Activated CD8-positive, alpha-beta memory T cell treated with anti-CD3 and anti-CD28 coated beads for 1 hour (primary cell): Measurements from ENCODE around the gene MAP7D1.
"Not testable (repeated sequence)": the region's sequence is repeated elsewhere in the genome, so short reads cannot be mapped to it uniquely, and the experiment has no call there.

Experiments
- DNase-seq, 2 donors: peaks; one replicate each; pipeline ENCODE4 v3.0.0-alpha.2; 2020; ENCODE audit warnings: low read depth in 1 of 2; ENCODE audit errors: extremely low read depth in 1 of 2

The MAP7D1 gene

DNA sequence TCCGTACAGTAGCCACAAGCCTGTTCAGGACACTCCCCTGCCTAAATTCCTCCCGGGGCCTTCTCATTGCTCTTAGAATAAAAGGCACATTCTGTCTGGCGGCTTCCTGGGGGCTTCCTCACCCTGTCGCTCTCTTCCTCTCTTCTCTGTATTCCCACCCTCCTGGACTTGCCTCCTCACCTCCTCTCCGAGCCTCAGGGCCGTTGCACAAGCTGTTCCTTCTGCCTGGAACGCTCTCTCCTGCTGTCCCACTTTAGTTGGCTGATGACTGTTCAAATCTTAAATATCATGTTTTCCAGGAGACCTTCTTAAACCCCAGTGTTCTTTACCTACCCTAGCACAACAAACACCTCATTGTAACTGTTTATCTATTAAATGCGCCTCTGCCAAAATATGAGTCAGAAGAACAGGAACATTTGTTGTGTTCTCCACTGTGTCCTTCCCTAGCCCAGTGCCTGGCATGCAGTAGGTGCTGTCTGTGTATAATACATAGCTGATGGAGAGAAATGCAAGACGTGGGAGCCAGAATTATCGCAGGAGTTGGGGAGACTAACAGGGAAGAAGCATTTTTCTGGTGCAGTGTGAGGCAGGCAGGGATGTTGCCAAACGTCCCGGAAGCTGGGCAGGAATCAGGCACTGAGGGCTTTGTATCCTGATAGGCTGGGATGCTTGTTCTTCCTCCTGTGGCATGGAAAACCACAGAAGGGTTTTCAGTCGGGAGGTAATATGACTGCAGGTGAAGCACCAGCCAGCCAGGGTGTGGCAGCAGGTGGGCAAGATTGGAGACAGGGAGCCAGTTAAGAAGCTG lies 44.2 kb downstream of the MAP7D1 start:
- DNase-seq = no peak

DNA sequence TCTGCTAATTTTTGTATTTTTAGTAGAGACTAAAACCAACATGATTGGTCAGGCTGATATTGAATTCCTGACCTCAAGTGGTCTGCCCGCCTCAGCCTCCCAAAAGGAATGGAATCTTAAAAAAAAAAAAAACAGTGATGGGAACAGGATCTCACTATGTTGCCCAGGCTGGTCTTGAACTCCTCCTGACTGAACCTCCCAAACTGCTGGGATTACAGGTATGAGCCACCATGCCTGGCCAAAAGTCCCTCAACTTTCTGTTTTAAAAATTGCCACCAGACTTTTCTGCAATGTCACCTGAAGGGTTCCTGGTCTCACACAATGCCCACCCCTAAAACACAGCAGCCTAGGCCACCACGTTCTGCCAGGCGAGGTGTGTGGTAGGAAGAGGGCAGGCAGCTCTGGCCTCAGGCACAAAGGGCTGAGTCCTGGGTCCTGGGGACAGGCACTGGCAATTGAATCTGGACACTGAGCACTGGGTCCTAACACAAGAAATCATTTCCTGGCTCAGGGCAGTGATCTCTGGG lies 47.1 kb downstream of the MAP7D1 start:
- DNase-seq = no peak

DNA sequence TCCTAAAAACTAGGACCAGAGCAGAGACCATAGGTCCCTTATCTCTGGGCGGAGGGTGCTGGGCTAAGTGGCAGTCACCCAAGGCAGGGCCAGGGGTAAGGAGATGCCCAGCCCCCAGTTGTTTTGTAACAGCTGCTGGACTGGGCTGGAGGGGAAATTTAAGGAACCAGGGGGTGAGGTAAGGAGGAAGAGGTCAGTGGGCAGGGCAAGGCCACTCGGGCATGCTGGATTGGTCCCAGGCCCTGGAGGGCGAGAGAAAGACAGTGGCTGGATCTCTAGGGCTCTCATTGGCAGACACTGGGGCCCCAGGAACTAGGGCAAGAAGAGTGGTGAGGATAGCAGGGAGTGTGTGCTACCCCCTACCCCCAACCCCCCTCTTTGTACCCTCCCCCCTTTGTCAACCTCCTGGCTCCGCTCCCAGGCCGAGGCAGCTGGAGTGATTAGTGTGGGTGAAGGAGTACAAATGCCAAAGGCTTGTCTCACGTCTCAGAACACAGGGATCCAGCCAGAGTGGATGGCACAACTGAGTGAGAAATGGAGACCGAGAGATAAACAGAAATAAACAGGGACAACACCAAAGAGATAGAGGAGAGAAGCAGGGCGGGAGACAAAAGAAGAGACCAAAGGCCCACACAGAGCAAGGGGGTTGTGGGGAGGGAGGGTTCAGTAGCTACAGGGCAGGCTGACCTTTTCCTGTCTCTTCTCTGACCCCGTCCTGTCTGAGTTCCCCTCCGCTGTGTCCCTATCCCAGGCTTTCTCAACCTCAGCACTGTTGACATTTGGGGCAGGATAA lies 47.8 kb downstream of the MAP7D1 start:
- no peak for DNase-seq

DNA sequence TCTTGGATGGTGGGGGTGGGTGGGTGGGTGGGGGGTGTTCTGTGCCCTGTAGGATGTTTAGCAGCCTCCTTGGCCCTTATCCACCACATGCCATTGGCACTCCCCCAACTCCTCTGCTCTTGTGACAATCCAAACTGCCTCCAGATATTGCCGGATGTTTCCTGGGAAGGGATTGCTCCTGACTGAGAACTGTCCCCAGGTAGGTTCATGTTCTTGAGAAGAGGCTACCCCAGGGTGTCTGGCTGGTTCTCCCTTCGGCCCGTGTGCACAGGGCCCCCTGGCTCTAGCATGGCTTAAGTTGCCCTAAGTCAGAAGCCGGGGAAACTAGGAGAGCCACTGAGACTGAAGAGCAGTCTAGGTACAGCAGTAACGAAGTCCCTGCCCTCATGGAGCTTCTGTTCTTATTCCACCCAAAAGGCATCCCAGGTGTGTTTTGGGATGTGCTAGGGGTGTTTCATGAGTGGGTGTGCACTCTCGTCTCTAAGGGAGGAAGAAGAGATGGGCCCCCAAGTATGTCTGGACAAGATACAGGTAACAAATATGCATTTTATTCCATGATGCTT lies 48.5 kb downstream of the MAP7D1 start:
- DNase-seq = no peak

DNA sequence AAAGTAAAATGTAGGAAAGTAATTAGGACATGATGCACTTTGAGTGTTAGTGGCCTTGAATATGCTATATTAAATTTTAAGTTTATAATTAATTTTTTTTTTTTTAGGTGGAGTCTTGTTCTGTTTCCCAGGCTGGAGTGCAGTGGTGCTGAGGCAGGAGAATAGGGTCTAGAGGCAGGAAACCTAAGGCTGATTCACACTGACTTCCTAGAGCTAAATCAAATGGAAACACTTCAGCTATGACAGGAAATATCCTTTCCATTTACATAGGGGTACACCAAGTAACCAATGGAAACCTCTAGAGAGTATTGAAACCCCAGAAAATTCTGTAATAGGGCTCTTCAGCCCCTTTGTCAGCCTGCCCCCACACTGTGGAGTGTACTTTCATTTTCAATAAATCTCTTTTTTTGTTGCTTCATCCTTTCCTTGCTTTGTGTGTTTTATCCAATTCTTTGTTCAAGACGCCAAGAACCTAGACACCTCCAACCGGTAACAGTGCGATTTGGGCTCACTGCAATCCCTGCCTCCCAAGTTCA lies 50.4 kb downstream of the MAP7D1 start:
- no peak for DNase-seq

DNA sequence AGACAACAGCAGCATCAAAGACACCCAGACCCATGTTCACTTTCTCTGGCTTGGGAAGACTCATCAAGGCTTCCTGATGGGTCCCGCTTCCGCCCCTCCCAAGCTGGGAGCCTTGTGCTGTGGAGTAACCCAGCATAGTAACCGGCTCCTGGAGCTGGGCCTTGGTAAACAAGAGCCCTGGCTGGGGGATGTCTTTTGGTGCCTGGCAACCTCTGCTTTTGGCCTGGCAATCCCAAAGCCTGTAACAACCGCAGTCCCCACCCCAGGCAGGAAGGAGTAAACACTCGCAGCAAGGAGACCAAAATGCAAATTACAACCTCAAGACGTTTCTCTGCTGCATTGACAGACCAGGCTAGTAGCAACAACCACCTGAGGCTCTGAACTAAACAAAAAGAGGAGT lies 51.4 kb downstream of the MAP7D1 start:
- no peak for DNase-seq

DNA sequence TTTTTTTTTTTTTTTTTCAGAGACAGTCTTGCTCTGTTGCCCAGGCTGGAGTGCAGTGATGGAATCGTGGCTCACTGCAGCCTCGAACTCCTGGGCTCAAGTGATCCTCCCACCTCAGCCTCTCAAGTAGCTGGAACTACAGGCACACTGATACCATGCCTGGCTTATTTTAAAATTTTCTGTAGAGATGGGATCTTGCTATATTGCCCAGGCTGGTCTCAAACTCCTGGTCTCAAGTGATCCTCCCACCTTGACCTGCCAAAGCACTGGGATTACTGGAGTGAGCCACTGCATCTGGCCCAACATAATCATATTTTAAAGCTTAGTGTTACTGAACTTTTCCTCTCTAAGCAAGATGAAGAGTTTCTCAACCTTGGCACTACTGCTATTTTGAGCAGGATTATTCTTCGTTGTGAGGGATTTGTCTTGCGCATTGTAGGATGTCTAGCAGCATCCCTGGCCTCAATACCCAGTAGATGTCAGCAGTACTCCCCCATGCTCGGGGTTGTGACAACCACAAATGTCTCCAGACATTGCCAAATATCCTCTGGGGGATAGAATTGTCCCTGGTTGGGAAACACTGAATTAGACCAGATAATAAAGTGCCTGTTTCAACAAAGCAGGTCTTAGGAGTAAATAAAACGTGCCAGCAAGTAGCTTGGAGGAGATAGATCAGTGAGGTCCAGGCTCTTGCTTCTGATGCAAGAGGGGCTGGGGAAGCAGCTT lies 53.2 kb downstream of the MAP7D1 start:
- no peak for DNase-seq

DNA sequence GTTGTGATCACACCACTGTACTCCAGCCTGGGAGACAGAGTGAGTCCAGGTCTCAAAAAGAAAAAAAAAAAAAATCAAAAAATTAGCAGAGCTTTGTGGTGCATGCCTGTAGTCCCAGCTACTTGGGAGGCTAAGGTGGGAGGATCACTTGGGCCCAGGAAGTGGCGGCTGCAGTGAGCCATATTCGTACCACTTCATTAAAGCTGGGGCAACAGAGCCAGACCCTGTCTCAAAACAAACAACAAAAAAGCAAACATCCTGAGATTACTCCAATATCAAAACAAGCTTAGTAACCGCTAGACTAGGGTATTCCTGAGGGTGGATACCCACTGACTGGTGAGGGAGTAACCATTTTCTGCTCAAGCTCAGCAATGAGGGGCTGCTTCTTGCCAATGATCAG lies 55.3 kb downstream of the MAP7D1 start:
- no peak for DNase-seq

DNA sequence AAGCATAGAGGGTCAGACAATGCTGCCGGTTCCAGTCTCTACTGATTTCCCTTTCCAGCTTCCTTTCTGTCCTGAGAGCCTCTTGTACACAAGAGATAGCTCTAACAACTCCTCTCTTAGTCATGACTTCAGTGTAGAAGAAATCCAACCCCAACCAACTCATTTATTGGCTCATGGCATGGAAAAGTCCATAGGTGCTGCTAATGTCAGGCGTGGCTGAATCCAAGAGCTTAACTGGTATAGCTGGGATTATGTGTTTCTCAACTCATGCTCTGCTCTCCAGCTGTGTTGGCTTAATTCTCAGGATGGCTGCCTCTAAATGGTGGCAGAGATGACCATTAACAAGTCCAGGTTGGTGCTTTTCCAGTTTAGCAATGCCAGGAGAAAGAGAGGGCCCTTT lies 55.9 kb downstream of the MAP7D1 start:
- DNase-seq = no peak

DNA sequence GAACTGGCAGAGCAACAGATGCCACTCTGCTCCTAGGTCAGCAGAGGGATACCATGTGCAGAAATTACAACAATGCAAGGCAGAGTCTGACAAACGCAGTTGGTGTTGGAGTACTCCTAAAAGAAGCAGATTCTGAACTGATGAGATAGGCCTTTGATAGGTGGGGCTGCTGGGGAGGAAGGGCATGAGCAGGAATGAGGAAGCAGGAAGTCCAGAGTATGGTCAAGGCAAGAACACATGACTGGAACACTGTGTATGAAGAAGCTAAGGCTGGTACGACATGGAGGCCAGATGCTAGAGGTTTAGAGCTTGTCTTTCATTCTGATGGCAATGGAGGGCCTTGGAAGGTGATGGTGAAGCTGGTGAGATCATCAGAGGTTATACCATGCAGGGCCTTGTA lies 56.8 kb downstream of the MAP7D1 start:
- DNase-seq = no peak

DNA sequence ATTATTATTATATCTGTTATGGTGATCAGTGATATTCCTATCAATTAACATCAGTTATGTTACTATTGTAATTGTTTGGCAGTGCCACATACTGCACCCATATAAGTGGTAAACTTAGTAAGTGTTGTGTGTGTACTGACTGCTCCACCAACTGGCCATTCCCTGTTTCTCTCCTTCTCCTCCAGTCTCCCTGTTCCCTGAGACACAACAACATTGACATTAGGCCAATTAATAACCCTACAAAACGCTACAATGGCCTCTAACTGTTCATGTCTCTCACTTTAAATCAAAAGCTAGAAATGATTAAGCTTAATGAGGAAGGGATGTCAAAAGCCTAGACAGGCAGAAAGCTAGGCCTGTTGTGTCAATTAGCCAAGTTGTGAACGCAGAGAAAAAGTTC lies 61.7 kb downstream of the MAP7D1 start:
- DNase-seq = no peak

DNA sequence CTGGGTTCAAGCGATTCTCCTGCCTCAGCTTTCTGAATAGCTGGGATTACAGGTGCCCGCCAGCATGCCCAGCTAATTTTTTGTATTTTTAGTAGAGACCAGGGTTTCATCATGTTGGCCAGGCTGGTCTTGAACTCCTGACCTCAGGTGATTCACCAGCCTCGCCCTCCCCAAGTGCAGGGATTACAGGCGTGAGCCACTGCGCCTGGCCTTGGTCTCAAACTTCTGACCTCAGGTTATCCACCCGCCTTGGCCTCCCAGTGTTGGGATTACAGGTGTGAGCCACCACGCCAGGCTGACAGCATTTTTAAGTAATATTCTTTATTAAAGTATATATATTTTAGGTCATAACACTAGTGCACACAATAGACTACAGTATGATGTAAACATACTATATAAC lies 65.9 kb downstream of the MAP7D1 start:
- not testable (repeated sequence) for DNase-seq

DNA sequence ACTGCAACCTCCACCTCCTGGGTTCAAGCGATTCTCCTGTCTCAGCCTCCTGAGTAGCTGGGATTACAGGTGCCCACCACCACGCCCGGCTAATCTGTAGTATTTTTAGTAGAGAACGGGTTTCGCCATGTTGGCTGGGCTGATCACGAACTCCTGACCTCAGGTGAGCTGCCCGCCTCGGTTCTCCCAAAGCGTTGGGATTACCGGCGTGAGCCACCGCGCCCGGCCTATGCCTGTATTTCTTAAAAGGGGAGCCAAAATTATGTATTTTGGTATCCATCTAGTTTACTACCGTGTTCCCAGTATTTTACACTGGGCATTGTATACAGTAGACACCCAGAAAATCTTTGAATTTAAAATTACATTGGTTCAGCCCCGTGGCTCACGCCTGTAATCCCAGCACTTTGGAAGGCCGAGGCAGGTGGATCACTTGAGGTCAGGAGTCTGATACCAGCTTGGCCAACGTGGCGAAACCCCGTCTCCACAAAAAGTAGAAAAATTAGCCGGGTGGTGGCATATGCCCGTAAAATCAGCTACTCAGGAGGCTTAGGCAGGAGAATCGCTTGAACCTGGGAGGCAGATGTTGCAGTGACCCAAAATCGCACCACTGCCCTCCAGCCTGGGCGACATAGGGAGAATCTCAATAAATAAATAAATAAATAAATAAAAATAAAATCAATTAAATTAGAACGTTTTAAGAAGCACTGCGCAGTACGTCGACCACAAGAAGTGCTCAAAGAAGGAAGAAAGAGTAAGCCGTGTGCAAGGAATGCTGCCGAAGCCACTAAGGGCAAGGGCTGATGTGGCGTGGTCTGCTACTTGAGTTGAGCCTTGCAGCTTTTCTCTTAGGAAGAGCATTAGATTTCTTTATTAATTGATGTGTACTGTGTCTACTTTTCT lies 66.8 kb downstream of the MAP7D1 start:
- peak in 1 of 2 donors; percentile 1 for DNase-seq

DNA sequence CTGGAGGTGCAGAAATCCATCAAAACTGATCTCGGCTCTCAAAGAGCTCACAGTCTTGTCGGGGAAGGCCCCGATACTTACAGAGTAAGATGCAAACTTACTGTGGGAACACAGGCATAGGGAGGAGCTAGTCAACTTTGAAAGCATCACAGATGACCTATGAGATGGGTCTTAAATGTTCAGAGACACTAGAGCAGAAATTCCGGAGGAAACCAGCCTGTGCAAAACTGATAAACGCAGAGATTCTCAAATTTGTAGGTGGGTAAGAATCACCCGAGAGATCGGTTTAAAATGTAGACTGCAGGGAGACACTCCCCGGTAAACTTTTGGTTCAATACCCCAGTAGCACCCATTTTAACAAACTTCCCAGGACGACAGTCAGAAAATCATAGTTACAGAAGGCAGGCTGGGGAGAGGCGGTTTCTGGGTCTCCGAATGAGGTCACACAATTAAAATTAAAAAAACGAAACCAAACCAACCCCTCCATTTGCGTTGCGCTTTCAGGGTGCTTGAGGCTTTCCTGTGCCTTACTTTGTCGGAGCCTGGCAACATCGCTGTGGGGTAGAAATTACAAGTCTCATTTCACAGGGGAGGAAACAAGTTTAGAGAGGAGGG lies 67.5 kb downstream of the MAP7D1 start:
- DNase-seq = peak; percentile 1 to 5

DNA sequence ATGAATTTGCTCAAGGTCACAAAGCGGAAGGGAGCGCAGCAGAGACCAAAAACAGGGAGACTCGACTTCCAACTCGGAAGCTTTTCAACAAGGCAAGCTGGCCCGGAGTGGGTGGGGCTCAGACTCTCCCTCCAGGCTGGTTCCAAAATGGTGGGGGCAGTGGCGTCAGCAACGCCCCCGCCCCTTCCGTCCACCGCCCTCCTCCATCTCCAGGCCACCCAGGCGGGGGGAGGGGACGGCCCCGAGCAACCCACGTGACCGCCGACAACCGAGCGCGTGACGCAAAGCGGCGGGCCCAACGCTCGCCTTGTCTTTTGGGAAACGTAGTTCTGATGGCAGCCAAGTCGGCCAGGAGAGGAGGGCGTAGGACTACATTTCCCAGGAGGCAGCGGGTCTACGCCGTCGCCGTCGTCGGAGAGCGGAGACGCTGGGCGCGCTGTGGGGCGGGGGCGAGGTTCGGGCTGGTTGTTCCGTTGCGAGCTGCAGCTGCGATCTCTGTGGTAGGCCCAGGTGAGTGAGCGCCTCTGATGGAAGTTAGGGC lies 68.1 kb downstream of the MAP7D1 start, which contains the start of gene THRAP3:
Gene THRAP3 (plus strand): TSS at position 448 of the 541 bp plus-strand sequence. CDS start 58,121 bp downstream, outside the sequence.
- DNase-seq = peak; percentile 98 to 99

DNA sequence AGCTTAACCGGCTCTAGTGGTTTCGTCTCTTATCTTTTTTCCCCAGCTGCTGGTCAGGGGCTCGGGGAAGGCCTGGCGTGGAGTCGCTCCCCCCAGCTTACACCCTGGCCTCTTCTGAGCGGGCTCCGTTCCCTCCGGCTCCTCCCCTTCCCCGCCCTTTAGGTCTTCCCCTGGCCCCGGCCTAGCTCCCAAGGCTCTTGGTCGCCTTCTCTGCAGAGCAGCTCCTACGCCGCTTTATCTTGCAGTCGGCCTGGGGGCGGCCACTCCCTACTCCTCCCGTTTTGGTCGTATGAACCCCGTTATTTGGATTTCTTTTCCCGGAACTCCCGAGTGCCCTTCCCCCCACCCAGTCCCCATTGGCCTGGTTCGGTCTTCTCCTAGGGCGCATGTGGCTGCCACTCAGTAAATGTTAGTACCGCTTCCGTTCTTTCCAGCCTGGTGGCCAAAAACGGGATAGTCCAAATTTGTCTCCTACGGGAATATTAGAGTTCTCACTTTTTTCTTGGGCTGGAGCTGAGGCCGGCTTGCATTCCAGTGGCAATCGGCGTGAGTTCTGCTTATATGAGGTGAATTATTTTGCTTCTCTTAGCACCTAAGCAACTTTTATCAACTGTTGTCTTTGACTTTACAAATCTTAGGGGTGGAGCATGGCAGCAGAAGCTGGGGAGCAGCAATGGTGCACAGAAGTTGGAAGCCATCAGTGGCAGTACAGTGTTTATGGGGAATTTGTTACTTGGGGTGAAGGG lies 68.8 kb downstream of the MAP7D1 start:
- peak in 1 of 2 donors; percentile 63 for DNase-seq

DNA sequence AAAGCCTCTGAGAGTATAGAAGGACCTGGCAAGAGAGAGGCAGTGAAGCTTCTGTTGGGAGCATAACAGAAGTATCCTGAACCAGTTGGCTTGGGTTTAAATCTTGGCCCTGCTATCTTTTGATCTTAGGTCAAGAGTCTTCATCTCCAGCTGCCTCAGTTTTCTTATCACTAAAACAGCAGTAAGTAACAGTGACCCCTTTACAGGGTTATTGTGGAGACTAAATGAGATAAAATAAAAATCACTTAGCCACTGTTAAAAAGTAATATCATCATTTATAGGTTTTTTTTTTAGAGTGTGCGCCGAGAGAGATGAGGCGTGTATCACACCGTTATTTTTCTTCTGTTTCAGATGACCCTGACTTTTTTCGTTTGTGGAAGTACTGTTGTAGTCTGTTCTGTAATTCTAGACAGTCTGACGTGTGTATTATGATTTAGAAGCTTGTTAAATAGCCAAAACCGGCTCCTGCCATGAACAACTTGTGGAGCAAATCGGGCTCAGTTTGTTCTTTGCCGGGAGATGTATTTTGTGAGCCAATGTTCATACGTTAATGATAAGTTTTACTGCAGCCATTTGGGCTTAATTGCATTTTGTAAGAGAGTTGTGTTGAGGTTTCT lies 69.4 kb downstream of the MAP7D1 start:
- DNase-seq = no peak

DNA sequence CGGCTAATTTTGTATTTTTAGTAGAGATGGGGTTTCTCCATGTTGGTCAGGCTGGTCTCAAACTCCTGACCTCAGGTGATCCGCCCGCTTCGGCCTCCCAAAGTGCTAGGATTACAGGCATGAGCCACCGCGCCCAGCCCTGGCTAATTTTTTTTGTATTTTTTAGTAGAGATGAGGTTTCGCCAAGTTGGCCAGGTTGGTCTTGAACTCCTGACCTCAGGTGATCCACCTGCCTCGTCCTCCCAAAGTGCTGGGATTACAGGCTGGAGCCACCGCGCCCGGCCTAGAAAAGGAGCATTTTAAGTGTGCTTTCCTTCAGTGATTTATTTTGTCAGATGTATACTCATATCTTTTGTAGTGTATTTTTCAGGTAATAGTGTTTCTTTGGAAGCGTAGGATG lies 74.3 kb downstream of the MAP7D1 start:
- not testable (repeated sequence) for DNase-seq
